Measurements from ENCODE around the gene LHFPL5.

Gene LHFPL5

GRCh38 chr6:35787266-35788218, 17.6 kb upstream of the LHFPL5 start:
- Histone ChIP-seq H4K20me1 (0 out of 22 replicates have a peak, but pooled peaks cover 0 to under 1% (median 0%) of the 10 kb centered on the region in 11 experiments), H3K36me3 (no peaks in the 10 kb centered on the region), H3K4me2 (no peak overlapping the region), H3K4me3 (no peak overlapping the region), H3K4me1 (no peaks in the 10 kb centered on the region), H3K9ac (no peak overlapping the region), H3K27ac (no peak overlapping the region), H3K27me3 (peaks cover 0 to 16% (median 11%) of the 10 kb centered on the region in 11 experiments; a peak in 9 of 22 replicates), H3K9me3 (replicated peaks in 1 of 11) (no peaks in the 10 kb centered on the region)
- no peak for TF ChIP-seq Cebpa-rat (IDR thresholded peaks at IDR 0.05)

DNA sequence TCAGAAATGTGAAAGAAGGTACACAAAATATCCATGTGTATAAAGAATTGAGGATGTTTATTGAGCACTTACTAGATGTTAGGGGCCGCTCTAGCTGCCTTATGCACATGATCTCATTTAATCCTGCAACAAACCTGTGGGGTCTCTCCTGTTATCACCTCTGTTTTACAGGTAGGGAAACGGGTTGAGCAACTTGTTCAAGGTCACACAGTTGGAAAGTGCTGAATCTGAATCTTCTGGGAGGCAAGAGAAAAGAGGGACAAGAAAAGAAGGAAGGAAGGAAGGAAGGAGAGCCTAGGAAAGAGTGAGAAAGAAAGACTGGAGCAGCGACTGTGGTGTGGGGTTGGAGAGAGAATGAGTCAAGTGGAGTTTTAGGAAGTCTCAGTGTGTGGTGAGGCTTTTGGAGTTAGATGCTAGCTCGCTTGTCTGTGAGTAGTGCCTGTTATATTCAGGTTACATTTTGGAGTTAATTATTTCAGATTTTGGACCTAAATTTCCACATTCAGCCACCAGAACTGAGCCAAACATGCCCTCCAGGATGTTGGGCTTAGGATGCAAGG, 16.6 kb upstream of the LHFPL5 start:
- Histone ChIP-seq H3K4me3 (no peak overlapping the region), H3K27me3 (peaks cover 0 to 16% (median 11%) of the 10 kb centered on the region in 11 experiments; a peak in 9 of 22 replicates), H3K36me3 (no peaks in the 10 kb centered on the region), H4K20me1 (0 out of 22 replicates have a peak, but pooled peaks cover 0 to 4% (median 0%) of the 10 kb centered on the region in 11 experiments), H3K9me3 (replicated peaks in 1 of 11) (no peaks in the 10 kb centered on the region), H3K9ac (no peak overlapping the region), H3K4me1 (no peaks in the 10 kb centered on the region), H3K4me2 (no peak overlapping the region), H3K27ac (no peak overlapping the region)
- TF ChIP-seq Cebpa-rat (IDR thresholded peaks at IDR 0.05), result no peak

DNA sequence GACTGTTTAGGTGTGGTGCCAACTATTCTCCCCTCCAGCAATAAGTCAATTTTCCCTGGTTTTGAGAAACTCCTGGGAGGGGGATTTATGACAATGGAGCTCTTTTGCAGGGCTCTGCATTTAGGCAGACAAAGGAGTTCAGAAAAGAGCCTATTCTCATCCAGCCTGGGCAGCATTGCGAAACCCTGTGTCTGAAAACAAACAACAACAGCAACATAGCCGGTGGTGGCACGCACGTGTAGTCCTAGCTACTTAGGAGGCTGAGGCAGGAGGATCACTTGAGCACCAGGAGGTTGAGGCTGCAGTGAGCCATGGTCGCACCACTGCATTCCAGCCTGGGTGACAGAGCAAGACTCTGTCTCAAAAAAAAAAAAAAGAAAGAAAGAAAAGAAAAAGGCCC, 14.5 kb upstream of the LHFPL5 start:
- TF ChIP-seq Cebpa-rat (IDR thresholded peaks at IDR 0.05), result peak in 8 of 11 experiments; percentile 44 to 90 (median 65); a peak in 13 of 22 replicates
- no peak overlapping the region for H3K4me3 ChIP-seq
- no peaks in the 10 kb centered on the region for H3K9me3 ChIP-seq (replicated peaks in 1 of 11)
- H3K27me3 ChIP-seq, result peaks cover 0 to 16% (median 11%) of the 10 kb centered on the region in 11 experiments; a peak in 9 of 22 replicates
- no peaks in the 10 kb centered on the region for H3K36me3 ChIP-seq
- H3K27ac ChIP-seq, result no peak overlapping the region
- no peak overlapping the region for H3K4me2 ChIP-seq
- H4K20me1 ChIP-seq, result peaks cover 0 to 4% (median 0%) of the 10 kb centered on the region in 11 experiments; a peak in 1 of 22 replicates
- H3K9ac ChIP-seq, result no peak overlapping the region
- no peaks in the 10 kb centered on the region for H3K4me1 ChIP-seq

DNA sequence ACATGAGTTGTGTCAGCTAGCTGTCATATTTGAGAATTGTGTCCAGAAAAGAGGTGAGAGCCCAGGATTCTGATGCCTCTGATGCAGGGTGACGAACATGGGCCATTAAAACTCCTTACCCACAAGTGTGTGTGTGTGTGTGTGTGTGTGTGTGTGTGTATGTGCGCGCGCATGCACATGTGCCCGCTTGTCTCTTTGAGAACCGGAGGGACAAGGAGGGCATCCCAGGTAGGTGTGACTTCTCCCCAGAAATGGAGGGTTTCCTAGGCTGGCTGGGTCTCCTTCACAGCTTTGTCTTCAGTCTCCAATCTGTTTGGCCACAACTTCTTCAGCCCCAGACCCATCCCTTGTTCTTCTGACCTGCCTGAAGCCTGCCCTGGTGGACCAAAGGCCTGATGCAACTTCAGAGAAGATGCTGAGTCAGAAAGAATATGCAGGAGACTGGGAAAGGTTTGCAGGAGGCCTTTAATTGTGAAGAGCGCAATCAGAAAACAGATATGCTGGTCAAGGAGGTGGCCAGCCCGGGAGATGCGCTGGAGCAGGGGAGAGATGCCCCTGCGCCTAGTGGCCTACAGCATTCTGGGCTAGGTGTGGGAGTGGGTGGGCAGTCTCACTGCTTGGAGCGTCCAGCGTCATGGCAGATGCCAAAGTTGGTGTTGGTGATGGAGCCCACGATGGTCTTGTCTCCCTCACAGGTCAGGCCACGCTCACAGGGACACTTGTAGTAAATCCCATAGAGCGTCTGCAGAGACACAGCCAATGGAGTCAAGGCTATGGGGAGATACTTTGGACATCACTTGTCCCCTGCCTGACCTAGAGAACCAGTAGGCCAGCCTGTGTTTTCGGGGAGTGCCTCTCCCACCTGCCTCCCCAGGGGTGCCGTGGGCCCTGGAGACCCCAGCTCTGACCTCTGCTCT, 10.4 kb upstream of the LHFPL5 start:
- H3K27ac ChIP-seq, result no peak overlapping the region
- H3K4me1 ChIP-seq, result peaks cover 0 to 10% (median 0%) of the 10 kb centered on the region in 10 experiments; a peak in 2 of 20 replicates
- H3K4me2 ChIP-seq, result no peak overlapping the region
- no peak; a peak in 1 of 22 replicates for TF ChIP-seq Cebpa-rat (IDR thresholded peaks at IDR 0.05)
- H3K27me3 ChIP-seq, result no peaks in the 10 kb centered on the region
- no peaks in the 10 kb centered on the region for H3K36me3 ChIP-seq
- no peak overlapping the region for H3K9ac ChIP-seq
- H3K9me3 ChIP-seq (replicated peaks in 1 of 11), result no peaks in the 10 kb centered on the region
- no peak overlapping the region for H3K4me3 ChIP-seq
- H4K20me1 ChIP-seq, result peaks cover 0 to 4% (median 0%) of the 10 kb centered on the region in 11 experiments; a peak in 2 of 22 replicates

GRCh38 chr6:35795453-35796071, 9.6 kb upstream of the LHFPL5 start:
- no peaks in the 10 kb centered on the region for H3K9me3 ChIP-seq (replicated peaks in 1 of 11)
- peaks cover 0 to 4% (median 0%) of the 10 kb centered on the region in 11 experiments; a peak in 2 of 22 replicates for H4K20me1 ChIP-seq
- H3K4me3 ChIP-seq, result no peak overlapping the region
- H3K27ac ChIP-seq, result no peak overlapping the region
- no peaks in the 10 kb centered on the region for H3K36me3 ChIP-seq
- H3K27me3 ChIP-seq, result no peaks in the 10 kb centered on the region
- H3K4me1 ChIP-seq, result peaks cover 0 to 10% (median 0%) of the 10 kb centered on the region in 10 experiments; a peak in 2 of 20 replicates
- H3K9ac ChIP-seq, result no peak overlapping the region
- TF ChIP-seq Cebpa-rat (IDR thresholded peaks at IDR 0.05), result no peak
- H3K4me2 ChIP-seq, result no peak overlapping the region

DNA sequence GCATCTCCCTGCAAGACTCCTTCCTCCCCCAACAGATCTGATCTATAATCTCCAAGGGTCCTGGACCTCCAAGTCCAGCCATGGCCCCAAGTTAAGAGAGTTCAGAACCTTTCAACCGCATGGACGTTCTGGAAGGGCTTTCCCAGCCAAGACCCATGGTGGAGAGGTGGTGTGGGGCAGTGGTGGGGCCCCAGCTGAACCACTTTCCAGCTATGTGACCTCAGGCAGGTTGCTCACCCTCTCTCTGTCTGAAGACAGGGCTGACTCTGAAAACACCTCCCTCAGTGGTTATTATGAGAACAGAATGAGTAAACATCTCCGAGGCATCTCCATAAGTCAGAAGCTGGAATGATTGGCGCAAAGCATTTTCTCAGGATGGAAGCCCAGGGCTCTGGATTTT, 8.9 kb upstream of the LHFPL5 start:
- H3K4me3 ChIP-seq, result no peak overlapping the region
- H3K4me1 ChIP-seq, result peaks cover 0 to 10% (median 0%) of the 10 kb centered on the region in 10 experiments; a peak in 2 of 20 replicates
- peaks cover 0 to 4% (median 0%) of the 10 kb centered on the region in 11 experiments; a peak in 2 of 22 replicates for H4K20me1 ChIP-seq
- no peak overlapping the region for H3K9ac ChIP-seq
- H3K27me3 ChIP-seq, result no peaks in the 10 kb centered on the region
- no peaks in the 10 kb centered on the region for H3K36me3 ChIP-seq
- H3K27ac ChIP-seq, result no peak overlapping the region
- TF ChIP-seq Cebpa-rat (IDR thresholded peaks at IDR 0.05), result no peak
- no peak overlapping the region for H3K4me2 ChIP-seq
- H3K9me3 ChIP-seq (replicated peaks in 1 of 11), result no peaks in the 10 kb centered on the region

DNA sequence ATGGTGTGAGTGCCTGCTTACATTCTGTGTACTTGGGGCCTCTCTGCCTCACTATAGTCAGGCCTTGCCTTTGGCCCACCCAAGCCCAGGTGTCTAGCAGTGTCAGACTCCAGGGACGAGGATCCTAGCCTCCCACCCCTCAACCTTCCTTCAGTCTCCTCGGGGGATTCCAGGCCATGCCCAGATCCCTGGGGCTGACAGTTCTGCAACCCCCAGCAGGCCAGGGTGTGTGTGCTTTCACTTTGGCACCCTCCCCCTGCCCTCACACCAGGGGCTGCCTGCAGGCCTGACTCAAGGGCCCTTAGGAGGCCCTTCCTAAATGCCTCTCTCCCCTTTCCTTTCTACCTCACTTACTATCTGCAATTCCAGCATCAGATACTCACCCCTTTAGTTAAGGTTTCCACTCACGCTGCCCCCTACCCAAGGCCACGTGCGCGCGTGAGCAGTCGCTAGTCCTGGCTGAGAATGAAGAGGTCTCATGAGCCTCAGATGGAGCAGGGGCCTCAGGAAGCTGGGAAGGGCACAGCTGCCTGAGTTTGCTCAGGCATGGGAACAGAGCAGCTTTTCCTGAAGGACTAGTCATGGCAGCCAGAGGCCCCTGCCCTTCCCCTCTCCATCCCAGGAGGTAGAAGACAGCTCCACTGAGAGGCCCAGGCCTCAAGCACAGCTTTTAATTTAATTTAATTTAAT, 7.2 kb upstream of the LHFPL5 start:
- Histone ChIP-seq H3K4me1 (peaks cover 0 to 10% (median 0%) of the 10 kb centered on the region in 10 experiments; a peak in 2 of 20 replicates), H3K27ac (no peak overlapping the region), H3K27me3 (no peaks in the 10 kb centered on the region), H3K9ac (no peak overlapping the region), H4K20me1 (no peaks in the 10 kb centered on the region; a peak in 2 of 22 replicates), H3K9me3 (replicated peaks in 1 of 11) (no peaks in the 10 kb centered on the region), H3K36me3 (no peaks in the 10 kb centered on the region), H3K4me3 (no peak overlapping the region), H3K4me2 (0 out of 22 replicates have a peak overlapping the region, but pooled peaks of 1 of the 11 experiments have one; percentile 0)
- TF ChIP-seq Cebpa-rat (IDR thresholded peaks at IDR 0.05), result no peak

DNA sequence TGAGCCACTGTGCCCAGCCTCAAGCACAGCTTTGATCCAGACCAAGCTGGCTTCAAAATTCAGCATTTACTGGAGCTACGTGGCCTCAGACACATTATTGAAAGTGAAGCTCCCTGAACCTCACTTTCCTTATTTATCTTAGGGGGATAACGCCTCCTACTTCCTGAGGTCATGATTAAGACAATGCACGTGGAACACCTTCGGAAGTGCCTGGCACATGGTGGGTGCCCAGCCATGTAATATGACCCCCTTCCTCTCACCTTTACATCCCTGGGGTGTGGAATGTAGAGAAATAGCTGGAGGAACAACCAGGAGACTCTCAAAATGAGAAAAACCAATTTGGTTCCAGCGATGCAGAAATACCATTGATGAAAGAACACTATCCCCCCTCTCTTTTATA, 6.4 kb upstream of the LHFPL5 start:
- no peak overlapping the region for H3K4me2 ChIP-seq
- no peaks in the 10 kb centered on the region for H3K36me3 ChIP-seq
- no peak overlapping the region for H3K4me3 ChIP-seq
- no peaks in the 10 kb centered on the region for H3K27me3 ChIP-seq
- no peaks in the 10 kb centered on the region; a peak in 2 of 22 replicates for H4K20me1 ChIP-seq
- H3K9me3 ChIP-seq (replicated peaks in 1 of 11), result no peaks in the 10 kb centered on the region
- H3K9ac ChIP-seq, result no peak overlapping the region
- TF ChIP-seq Cebpa-rat (IDR thresholded peaks at IDR 0.05), result no peak
- H3K27ac ChIP-seq, result no peak overlapping the region
- H3K4me1 ChIP-seq, result peaks cover 0 to 10% (median 0%) of the 10 kb centered on the region in 10 experiments; a peak in 2 of 20 replicates

Measured in BLaER1 treated with 17β-estradiol and CSF1 and Interleukin-3, amounts not matched to agents 10 nM and 100 nM (cell line).